HG03442 (cell line): Measurements from ENCODE around the gene CACNA1C.

Experiments
- ATAC-seq: cut with Tn5 transposase; IDR thresholded peaks from one replicate; pipeline ENCODE4 v1.9.1; 2021; ENCODE audit warnings: mild to moderate bottlenecking, moderate library complexity; ENCODE audit not compliant: unreplicated experiment

The CACNA1C gene

GRCh38 chr12:2288875-2289274 lies 236.1 kb downstream of the CACNA1C start:
- ATAC-seq = no peak

DNA sequence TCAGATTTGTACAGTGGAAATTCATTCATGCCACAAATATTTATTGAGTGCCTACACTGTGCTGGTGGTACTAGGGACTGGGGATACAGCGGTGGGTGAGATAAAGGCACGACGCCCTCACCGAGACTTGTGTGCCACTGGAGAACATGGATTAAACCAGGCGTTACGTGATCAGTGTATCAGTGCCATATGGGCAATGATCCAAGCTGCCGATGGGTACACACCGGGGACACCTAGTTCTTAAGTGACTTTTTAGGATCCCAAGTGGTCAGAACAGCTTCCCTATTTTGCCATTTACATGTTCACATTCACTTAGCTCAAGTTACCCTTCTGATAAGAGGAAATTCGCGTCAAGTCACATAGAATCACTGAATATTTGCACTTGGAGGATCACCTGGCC lies 236.7 kb downstream of the CACNA1C start:
- ATAC-seq = no peak

DNA sequence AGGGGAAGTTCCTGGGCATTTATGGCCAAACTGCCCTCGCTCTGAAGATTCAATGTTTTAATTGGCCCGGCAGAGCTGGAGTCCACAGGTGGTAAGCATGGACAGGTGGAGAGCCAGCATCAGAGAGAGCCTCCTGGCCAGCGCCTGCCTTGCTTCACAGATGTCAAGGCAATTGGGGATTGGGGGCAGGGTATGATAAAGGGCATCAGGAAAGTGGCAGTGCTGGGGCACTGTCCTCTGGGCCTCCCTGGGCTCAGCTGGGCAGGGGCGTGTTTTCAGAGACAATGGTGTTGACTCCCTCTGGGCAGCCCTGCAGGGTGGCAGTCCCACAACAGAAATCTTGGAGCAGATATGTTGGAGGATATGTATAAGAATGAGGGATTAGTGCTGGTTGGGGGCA lies 237.3 kb downstream of the CACNA1C start:
- ATAC-seq = no peak

DNA sequence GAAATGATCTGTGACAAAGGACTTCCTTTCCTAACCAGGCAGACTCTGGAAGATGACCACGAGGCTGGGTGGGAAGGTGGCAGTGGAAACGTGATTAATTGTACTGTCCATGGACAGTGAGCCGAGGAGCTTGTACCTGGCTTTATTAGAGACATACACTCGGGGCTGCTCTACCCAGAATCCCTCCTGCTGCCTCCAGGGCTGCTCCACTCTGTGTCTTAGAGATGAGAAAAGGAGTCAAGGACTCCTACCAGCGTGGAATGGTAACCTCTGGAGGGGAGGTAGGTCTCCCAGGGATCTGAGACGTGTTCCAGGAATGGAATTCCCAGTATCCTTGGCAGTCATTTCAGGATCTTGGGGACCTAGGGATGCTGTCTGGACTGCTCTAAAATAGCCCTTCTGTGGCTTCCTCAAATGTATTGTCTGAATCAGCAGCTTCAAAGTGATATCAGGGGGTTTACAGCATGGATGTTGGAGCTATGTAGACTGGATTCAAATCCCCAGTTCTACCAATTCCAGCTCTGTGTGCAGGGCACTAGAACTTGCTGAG lies 237.8 kb downstream of the CACNA1C start:
- no peak for ATAC-seq

DNA sequence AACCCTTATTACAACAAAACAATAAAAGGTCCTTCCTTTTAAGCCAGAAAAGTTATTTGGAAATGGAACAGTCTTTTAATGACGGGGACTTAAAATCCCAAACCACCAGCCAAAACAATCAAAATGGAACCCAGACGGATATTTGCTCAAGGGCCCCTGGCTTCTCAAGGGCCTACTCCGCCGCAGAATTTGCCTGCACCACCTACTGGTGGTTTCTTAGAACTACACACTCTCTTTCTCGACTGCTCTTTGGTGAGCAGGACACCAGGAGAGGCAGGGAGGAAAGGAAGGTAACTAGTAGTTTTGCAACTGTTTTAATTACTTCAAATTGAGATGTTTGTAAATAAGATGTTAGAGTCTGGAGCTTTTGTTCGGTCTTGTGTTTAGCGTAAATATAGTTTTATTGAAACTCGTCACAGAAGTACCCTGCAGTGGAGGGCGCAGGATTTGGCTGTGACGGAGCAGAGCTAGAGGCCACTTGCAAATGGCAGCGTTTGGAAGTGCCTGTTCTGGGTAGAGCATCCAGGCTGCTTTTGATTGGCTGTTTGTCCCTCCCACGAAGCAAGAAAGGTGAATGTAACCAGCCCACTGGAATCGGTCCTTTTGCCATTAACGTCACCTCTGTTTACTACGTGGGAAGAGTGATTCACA lies 238.5 kb downstream of the CACNA1C start:
- no peak for ATAC-seq

GRCh38 chr12:2291947-2292346 lies 239.2 kb downstream of the CACNA1C start:
- ATAC-seq = no peak

GRCh38 chr12:2292560-2292959 lies 239.8 kb downstream of the CACNA1C start:
- no peak for ATAC-seq

DNA sequence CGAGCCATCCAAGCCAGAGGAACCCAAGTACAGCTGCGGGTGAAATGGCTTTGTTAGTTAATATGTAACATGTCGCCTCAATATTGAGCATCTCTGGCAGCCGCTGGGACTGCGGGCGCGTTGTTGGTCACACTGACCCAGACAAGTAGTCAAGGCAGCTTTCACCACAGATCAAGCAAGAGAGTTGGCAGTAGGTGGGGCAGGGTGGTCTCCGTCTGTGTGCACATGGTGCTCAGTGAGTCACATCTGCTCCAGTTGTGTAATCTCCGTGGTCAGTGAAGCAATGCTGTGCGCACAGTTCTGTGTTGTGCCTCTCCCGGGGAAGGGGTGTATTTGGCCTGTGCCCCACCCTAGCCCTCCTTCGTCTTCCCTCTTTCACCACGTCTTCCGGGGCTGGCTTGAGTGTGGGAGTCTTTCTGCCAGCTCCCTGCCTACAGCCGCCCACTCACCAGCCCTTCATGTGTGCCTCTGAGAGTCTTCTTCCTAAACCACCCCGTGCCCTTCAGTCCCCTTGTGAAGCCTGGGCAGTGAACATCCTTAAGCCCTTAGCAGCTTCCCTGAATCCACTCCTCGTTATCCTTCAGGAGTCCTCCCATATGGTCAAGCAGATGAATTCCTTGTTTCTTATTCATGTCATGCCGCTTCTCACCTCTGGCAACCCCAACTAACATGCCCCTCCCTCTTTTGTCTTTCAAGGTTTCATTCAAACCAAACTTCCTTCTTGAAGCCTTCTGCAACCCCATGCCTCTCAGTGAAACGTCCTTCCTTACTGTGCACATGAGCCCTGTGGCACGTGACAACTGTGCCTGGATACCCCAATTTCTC lies 242.1 kb downstream of the CACNA1C start:
- ATAC-seq = no peak

DNA sequence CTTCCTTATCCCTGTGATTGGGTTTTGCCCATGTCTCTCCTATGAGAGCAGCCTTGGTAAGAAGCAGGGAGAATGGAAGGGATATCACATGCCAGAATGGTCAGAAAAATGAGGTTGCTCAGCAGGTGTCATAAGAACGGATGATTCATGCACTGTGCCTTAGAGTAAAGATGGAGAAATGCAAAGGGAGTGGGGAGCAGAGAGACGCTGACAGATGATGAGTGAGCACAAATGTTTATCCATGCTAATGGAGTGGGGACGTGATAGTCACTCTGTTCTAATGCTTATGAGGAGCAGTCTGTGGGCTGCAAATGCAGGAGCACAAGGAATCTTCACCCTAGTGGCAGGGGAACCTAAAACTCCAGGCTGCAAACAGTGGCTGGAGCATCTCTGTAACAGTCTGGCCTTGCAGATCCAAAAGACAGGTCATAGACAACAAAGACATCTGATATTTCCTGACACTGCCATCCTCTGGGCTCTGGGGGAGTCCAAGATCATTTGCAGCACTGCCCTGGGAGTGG lies 243.2 kb downstream of the CACNA1C start:
- no peak for ATAC-seq

DNA sequence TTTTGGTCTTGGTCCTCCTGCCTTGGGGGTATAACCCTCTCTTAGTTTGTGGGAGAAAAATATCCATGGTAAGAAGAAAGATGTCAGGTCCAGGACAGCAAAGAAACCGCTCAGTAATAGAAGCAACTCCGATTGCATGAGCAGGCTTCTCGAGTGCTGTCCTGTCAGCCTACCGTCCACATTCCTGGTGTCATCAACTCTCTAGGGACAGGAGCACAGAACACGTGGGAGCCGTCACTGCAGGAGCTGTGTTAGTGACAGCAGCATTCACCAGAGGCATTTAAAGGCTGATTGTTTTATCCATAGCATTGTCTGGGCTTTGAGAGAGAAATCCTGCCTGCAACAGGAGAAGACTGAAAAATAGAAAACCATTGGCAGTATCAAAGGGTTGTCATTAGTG lies 244.2 kb downstream of the CACNA1C start:
- ATAC-seq = no peak

GRCh38 chr12:2297658-2298057 lies 244.9 kb downstream of the CACNA1C start:
- ATAC-seq = no peak

DNA sequence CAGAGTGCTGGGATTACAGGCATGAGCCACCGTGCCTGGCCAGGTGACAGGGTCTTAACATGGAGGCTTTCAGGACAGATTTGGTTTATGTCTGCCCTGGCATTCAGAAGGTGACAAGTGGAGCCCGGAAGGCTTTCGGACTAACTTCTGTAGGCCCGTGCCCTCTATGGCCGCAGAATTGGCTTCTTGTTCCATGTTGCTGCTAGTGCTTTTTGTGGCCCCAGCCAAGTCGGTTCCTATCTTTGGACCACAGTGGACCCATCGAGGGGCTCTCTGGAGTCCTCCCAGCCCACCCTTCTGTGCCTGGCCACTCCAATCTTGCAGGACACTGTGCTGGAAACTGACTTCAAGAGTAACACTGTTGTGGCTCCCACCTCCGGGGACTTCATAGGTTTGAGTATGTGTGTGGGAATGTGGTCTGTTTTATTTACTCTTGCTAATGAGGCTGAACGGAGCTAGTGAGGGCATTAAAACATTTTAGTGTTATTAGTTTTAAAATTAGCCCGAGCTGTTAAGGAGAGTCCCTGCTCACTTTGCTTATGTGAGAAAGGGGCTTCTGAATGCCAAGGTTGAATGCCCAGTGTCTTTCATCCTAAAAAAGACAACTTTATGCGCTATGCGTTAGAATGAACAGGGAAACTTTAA lies 245.9 kb downstream of the CACNA1C start:
- ATAC-seq = no peak

DNA sequence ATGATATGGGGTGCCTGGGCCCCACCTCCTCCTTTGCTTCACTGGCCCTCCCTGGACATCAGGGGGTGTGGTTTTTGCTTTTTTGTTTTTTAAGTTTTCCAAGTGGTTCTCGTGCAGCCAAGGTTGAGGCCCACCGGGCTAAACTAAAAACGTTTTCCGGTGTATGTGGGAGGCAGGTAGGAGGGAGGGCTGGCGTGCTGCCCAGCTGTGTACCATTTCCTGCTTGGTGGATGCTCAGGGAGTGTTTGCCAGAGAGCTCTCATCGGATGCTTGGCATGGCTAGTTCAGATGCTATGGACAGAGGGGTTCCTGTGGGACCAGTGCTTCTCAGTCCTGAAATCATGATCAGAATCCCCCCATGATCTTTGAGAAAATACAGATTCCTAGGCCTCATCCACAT lies 246.4 kb downstream of the CACNA1C start:
- no peak for ATAC-seq

- ATAC-seq = no peak
Observed at GRCh38 chr12:2300168-2300567, 247.4 kb downstream of the CACNA1C start.

DNA sequence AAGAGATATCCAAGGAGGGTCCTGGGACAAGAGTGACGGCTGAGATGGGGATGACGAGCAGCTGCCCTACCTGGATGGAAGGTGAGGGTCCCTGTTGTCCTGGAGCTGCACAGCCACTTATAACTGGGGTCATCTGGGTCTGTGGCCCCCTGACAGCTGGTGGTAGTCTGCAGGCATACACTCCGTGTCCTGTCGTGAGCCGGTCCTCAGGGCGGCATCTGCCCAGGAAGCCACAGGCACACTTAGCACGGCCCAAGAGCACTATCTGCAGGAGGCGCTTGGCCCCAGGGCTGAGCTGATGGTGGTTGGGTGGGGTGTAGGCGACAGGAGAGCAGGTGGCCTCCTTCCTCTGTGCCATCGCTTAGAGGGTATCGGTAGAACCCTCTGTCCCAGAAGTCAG lies 248.1 kb downstream of the CACNA1C start:
- no peak for ATAC-seq

DNA sequence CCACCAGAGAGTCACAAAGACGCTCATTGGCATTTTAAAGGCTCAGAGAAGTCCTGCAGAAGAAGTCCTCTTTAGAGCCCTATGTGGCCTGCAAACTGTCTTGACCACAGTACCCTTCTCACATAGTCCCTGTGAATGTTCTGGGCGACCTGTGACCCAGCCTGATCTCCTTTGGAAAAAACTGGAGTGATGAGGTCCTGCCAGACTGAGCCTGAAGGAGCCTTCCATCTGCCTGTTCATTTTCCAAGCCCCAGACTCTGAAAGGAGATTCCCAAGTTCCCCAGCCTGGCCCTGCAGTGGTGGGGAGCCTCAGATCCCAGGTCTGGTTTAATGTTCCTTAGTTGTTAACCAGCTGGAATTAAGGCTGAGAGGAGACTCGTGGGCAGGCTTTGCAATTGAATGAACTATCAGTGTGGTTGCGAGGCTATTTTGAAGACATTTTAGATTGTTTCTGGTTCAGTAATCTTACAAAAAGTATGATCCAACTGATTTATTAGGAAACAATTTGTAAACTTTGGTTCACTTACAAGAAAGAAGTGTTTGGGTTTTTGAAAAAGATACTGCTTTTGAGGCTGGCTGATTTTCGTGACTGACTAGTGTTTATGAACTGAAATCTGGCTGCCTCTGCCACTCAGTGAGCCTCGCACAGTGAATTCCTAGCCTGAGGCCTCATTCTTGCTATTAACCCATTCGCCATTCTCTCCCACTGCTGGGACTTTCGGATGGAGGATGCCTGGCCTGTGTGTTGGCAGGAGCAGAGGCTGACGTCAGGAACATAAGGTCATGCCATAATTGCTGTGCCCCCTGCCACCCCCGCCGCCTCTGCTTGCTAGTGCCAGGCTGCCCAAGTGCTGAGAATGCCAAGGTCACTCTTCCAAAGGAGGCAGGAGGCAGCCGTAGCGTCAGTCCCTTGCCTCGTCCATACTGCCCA lies 249.0 kb downstream of the CACNA1C start:
- ATAC-seq = no peak

- no peak for ATAC-seq
Observed at GRCh38 chr12:2302711-2303580, 250.2 kb downstream of the CACNA1C start.

DNA sequence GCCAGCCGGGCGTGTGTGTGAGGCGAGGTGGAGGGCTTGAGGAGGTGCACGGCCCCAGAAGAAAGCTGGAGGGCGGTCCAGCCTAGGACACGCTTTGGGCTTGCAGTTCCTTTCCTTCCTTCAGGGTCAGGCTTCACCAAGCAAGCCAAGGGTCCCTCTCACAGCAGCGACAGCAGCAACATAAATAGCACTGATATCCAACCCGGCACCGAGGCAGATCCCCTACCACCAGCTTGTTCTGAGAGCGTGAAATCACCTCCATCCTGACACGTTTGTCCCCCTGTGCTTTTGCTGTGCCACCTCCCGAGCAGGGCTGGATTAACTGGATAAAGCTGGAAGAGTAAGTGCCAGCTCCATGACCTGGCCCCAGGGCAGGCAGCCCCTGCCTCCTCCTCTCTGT lies 251.4 kb downstream of the CACNA1C start:
- no peak for ATAC-seq

GRCh38 chr12:2306012-2306411 lies 253.2 kb downstream of the CACNA1C start:
- peak; percentile 38 for ATAC-seq
